ENCODE results near the gene NT5DC1. TPM values are rescaled to one million over a fixed set of nuclear protein-coding genes. Genes with fewer than 3 reads are reported as not detected.
A peak's percentile ranks its signal among the peaks of the same experiment; 100 is the strongest.

The NT5DC1 gene
- total and polyA plus RNA-seq, 12 donors = 13.7 to 90.9 (median 36.3) TPM

DNA sequence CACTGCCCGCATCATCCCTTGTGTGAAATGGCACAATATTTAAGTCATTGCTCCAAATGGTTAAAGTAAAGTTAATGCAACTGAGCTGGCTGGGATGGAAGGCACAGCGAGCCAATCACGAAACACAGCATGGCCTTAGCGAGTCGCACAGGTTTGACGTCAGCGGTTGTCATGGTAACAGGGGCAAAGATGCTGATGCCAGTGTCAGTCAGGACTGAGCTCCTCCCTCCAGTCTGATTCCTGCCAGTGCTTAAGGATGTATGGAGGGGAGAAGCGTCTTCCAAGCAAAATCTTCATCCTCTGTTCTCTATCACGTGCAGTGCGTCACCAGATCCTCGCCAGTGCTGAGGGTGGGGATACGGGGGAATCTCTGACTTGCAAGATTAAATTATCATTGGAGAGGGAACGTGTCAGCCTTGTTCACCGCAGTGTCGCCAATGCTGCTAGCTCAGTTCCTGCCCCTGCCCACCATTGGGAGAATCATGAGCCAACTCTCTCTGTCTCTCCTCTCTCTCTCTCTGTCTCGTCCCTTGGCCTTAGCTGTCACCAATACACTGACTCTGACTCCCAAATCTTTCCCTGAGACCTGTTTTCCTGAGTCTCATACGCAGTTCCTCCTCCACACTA, 128.7 kb downstream of the NT5DC1 start:
- WGBS, 4 donors = 67 to 70% (median 67%) methylated on average over 17 of the region's 17 CpGs
- Histone ChIP-seq H3K4me1 (replicated peaks in 1 of 2) (no peaks in the 10 kb centered on the region), H3K27me3 (no peaks in the 10 kb centered on the region), H3K4me3 (no peak overlapping the region), H3K27ac (peak overlapping the region in 1 of 5 donors; percentile 9), H3K36me3 (replicated peaks in 1 of 2) (no peaks in the 10 kb centered on the region), H3K9me3 (replicated peaks in 1 of 3) (no peaks in the 10 kb centered on the region)
- intact Hi-C loops (cut with DNase I) = no loop called here
- TF ChIP-seq, protein P1, sequence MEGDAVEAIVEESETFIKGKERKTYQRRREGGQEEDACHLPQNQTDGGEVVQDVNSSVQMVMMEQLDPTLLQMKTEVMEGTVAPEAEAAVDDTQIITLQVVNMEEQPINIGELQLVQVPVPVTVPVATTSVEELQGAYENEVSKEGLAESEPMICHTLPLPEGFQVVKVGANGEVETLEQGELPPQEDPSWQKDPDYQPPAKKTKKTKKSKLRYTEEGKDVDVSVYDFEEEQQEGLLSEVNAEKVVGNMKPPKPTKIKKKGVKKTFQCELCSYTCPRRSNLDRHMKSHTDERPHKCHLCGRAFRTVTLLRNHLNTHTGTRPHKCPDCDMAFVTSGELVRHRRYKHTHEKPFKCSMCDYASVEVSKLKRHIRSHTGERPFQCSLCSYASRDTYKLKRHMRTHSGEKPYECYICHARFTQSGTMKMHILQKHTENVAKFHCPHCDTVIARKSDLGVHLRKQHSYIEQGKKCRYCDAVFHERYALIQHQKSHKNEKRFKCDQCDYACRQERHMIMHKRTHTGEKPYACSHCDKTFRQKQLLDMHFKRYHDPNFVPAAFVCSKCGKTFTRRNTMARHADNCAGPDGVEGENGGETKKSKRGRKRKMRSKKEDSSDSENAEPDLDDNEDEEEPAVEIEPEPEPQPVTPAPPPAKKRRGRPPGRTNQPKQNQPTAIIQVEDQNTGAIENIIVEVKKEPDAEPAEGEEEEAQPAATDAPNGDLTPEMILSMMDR (IDR thresholded peaks at IDR 0.05) = no peak
- no peak for TF ChIP-seq POLR2A (IDR thresholded peaks at IDR 0.05)
- peak; percentile 66 to 98 (median 74) for DNase-seq

DNA sequence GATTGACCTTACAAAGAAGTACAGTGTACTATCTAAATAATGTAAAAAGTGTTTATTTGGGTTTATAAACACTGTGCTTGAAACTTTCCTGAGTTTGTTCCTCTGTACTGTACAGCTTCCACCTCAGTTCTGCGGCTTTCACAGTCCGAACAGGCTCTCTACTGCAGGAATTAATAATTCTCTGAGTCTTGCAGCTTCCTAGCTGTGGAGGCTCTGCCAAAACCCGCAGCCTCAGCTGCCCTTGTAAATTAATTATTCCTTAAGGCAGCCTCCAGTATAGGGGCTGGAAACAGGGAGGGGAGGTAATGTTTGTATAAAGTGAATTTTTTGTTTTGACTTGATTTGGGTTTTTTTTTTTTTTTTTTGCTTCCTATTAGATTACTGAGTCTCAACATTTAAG, 134.0 kb downstream of the NT5DC1 start:
- H3K4me3 ChIP-seq = no peak overlapping the region

GRCh38 chr6:116238083-116238482, 137.4 kb downstream of the NT5DC1 start:
- TF ChIP-seq POLR2A (IDR thresholded peaks at IDR 0.05) = no peak
- TF ChIP-seq, protein P1 (IDR thresholded peaks at IDR 0.05) = no peak
- WGBS, 4 donors = 88 to 94% (median 92%) methylated on average over 2 of the region's 2 CpGs
- intact Hi-C loops (cut with DNase I) = no loop called here

More for the DNA sequence above, 134.0 kb downstream of the NT5DC1 start:
- Histone ChIP-seq H3K9me3 (replicated peaks in 1 of 3) (no peaks in the 10 kb centered on the region), H3K4me1 (replicated peaks in 1 of 2) (no peaks in the 10 kb centered on the region), H3K36me3 (replicated peaks in 1 of 2) (peaks cover 0 to 17% of the 10 kb centered on the region in 2 donors), H3K27ac (no peak overlapping the region), H3K27me3 (no peaks in the 10 kb centered on the region)
- WGBS, 4 donors = 61 to 79% (median 70%) methylated on average over 3 of the region's 3 CpGs
- TF ChIP-seq POLR2A (IDR thresholded peaks at IDR 0.05) = no peak
- TF ChIP-seq, protein P1 (IDR thresholded peaks at IDR 0.05) = no peak
- intact Hi-C loops (cut with DNase I) = no loop called here
- no peak for DNase-seq

DNA sequence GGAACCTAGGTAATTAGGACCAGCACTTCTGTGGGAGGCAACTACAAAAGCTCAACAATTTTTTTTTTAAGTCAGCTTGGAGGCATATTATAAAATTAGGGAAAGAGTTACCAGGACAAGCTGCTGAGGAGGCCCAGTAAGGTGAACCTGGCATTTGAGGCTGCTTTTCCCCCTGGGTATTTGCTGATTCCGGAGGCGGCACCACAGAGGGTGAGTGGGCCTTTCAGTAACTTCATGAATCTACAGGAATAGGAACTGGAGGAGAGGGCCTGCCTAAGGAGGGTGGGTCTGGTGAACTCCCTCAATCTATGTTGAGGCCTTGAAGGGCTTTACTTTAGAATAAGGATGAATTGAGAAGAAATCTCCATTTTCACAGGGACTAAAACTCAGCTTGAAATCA, 138.6 kb downstream of the NT5DC1 start:
- WGBS, 4 donors = 96 to 100% (median 97%) methylated on average over 2 of the region's 2 CpGs
- H3K27me3 ChIP-seq = no peaks in the 10 kb centered on the region
- H3K4me1 ChIP-seq (replicated peaks in 1 of 2) = peaks cover 0 to 8% of the 10 kb centered on the region in 2 donors
- H3K4me3 ChIP-seq = no peak overlapping the region
- H3K27ac ChIP-seq = no peak overlapping the region
- intact Hi-C loops (cut with DNase I) = no loop called here
- TF ChIP-seq, protein P1 (IDR thresholded peaks at IDR 0.05) = no peak
- no peak for TF ChIP-seq POLR2A (IDR thresholded peaks at IDR 0.05)
- no peaks in the 10 kb centered on the region for H3K9me3 ChIP-seq (replicated peaks in 1 of 3)
- peaks cover 0 to 19% of the 10 kb centered on the region in 2 donors for H3K36me3 ChIP-seq (replicated peaks in 1 of 2)
- DNase-seq = no peak

More at GRCh38 chr6:116238083-116238482, 137.4 kb downstream of the NT5DC1 start:
- Histone ChIP-seq H3K27ac (no peak overlapping the region), H3K27me3 (no peaks in the 10 kb centered on the region), H3K4me3 (no peak overlapping the region), H3K9me3 (replicated peaks in 1 of 3) (no peaks in the 10 kb centered on the region), H3K4me1 (replicated peaks in 1 of 2) (no peaks in the 10 kb centered on the region), H3K36me3 (replicated peaks in 1 of 2) (peaks cover 0 to 19% of the 10 kb centered on the region in 2 donors)
- DNase-seq = no peak

Data from adrenal gland (tissue), 12 donors.